ENCODE data around the gene MUC5B.

DNA sequence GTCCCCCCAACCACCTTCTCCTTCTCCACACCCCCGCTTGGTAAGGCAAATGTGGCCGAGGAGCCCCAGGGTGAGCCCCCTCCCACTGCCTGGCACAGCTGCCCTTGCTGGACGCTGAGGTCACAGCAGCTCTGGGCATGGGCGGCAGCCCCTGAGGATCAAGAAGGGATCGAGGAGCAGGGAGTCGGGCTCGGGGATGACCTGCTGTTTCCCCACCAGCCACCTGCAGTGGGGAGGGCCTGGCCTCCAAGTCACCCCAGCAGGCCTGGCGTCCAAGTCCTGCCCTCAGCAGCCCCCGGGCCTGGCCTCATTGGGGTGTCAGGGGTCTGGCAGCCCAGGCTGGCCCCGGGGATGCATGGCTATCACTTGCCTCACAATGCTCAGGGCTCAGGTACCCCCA, 41.4 kb upstream of the MUC5B start:
- TF ChIP-seq, protein P1, sequence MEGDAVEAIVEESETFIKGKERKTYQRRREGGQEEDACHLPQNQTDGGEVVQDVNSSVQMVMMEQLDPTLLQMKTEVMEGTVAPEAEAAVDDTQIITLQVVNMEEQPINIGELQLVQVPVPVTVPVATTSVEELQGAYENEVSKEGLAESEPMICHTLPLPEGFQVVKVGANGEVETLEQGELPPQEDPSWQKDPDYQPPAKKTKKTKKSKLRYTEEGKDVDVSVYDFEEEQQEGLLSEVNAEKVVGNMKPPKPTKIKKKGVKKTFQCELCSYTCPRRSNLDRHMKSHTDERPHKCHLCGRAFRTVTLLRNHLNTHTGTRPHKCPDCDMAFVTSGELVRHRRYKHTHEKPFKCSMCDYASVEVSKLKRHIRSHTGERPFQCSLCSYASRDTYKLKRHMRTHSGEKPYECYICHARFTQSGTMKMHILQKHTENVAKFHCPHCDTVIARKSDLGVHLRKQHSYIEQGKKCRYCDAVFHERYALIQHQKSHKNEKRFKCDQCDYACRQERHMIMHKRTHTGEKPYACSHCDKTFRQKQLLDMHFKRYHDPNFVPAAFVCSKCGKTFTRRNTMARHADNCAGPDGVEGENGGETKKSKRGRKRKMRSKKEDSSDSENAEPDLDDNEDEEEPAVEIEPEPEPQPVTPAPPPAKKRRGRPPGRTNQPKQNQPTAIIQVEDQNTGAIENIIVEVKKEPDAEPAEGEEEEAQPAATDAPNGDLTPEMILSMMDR (IDR thresholded peaks at IDR 0.05) = no peak
- TF ChIP-seq POLR2A (IDR thresholded peaks at IDR 0.05) = no peak

All from heart left ventricle (tissue), 13 donors.